Measurements from ENCODE around the gene UBL7.
A peak's percentile ranks its signal among the peaks of the same experiment; 100 is the strongest.

Gene UBL7

DNA sequence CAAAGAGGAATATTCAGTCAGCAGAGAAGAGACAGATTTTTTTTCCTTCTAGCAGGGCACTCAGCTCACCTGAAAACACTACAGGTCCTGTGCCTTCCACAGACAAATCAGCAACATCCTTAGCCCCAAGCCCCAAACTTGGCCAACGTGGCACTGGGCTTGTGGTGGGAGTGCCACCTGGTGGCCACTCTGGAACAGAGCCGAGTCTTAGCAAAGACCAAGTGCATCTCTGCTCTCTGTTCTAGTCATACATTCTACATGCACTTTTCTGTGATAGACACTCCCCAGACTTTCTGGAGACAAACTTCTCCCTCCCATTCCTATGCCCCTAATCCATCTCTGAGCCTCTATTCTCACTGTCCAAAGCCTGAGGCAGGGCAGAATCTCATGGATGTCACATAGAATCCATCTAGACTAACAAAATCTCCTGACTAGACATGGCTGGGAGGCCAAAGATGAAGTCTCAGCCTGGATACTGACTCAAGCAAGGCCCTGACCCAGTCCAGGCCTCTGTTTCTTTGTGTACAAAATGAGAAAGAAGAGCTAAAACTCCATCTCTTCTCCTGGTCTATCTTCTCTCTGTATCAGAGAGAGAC is 22.1 kb downstream of the UBL7 start:
- H3K4me1 ChIP-seq = peaks cover 3% of the 10 kb centered on the region
- peak; percentile 78 for DNase-seq
- TF ChIP-seq, protein P1, sequence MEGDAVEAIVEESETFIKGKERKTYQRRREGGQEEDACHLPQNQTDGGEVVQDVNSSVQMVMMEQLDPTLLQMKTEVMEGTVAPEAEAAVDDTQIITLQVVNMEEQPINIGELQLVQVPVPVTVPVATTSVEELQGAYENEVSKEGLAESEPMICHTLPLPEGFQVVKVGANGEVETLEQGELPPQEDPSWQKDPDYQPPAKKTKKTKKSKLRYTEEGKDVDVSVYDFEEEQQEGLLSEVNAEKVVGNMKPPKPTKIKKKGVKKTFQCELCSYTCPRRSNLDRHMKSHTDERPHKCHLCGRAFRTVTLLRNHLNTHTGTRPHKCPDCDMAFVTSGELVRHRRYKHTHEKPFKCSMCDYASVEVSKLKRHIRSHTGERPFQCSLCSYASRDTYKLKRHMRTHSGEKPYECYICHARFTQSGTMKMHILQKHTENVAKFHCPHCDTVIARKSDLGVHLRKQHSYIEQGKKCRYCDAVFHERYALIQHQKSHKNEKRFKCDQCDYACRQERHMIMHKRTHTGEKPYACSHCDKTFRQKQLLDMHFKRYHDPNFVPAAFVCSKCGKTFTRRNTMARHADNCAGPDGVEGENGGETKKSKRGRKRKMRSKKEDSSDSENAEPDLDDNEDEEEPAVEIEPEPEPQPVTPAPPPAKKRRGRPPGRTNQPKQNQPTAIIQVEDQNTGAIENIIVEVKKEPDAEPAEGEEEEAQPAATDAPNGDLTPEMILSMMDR (IDR thresholded peaks at IDR 0.05; ENCODE audit: low read depth, low read length) = peak; percentile 98
- H3K4me3 ChIP-seq (ENCODE audit: low read depth, low read length) = no peak overlapping the region
- H3K36me3 ChIP-seq = no peaks in the 10 kb centered on the region
- H3K27me3 ChIP-seq = no peaks in the 10 kb centered on the region
- no peaks in the 10 kb centered on the region for H3K9me3 ChIP-seq

GRCh38 chr15:74438206-74438605 is 22.8 kb downstream of the UBL7 start:
- H3K9me3 ChIP-seq = no peaks in the 10 kb centered on the region
- no peak overlapping the region for H3K4me3 ChIP-seq (ENCODE audit: low read depth, low read length)
- no peak for DNase-seq
- H3K36me3 ChIP-seq = no peaks in the 10 kb centered on the region
- peaks cover 3% of the 10 kb centered on the region for H3K4me1 ChIP-seq
- TF ChIP-seq, protein P1 (IDR thresholded peaks at IDR 0.05; ENCODE audit: low read depth, low read length) = no peak
- H3K27me3 ChIP-seq = peaks cover 5% of the 10 kb centered on the region

DNA sequence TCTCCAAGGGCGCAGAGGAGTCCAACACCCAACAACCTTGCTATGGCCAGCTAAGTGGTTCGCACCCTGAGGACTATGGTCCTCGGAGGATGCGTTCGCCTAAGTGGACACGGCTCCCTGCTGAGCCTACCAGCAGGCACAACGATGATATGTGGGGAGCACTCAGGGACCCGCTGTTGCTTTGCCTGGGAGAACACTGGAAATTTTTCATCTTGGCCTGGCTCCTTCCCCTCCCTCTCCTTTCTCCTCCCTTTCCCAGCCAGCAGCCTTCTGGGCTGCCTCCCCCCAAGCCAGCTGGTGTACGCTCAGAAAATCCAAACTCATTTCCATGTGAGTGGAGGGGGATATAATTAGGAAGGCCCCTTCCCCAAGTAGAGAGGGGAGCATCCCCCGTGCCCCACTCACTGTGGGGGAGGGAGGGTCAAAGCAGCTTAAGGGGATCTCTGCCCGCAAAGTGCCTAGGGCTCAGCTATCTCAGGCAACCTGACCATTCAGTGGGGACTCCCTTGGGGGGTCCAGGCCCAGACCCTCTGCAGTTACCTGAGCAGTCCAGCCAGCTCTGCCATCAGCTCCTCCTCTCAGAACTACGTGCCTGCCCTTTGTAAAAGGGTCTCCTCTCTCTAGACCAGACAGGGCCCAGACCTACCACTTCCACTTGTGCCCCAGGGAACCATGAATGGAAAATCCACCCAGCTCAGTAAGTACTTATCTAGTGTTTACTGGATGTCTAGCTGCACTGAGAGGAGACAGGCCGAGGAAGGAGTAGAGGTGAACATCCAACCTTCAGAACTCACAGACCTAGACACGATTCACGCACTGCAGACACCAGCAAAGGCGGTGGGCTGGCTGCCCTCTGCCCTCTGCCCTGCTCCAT is 26.5 kb downstream of the UBL7 start:
- H3K9me3 ChIP-seq = no peaks in the 10 kb centered on the region
- peak overlapping the region; percentile 37 for H3K4me3 ChIP-seq (ENCODE audit: low read depth, low read length)
- TF ChIP-seq, protein P1 (IDR thresholded peaks at IDR 0.05; ENCODE audit: low read depth, low read length) = no peak
- peaks cover 3% of the 10 kb centered on the region for H3K4me1 ChIP-seq
- no peaks in the 10 kb centered on the region for H3K36me3 ChIP-seq
- no peak for DNase-seq
- H3K27me3 ChIP-seq = peaks cover 15% of the 10 kb centered on the region

GRCh38 chr15:74433592-74434262 is 27.2 kb downstream of the UBL7 start, which contains the start of gene SEMA7A:
Gene SEMA7A (minus strand): TSS chr15:74433958. CDS start chr15:74433918, 40 bp downstream.
- H3K4me1 ChIP-seq = peaks cover 3% of the 10 kb centered on the region
- no peaks in the 10 kb centered on the region for H3K9me3 ChIP-seq
- peak within 1 kb of the TSS; percentile 73 for H3K4me3 ChIP-seq (ENCODE audit: low read depth, low read length)
- TF ChIP-seq, protein P1 (IDR thresholded peaks at IDR 0.05; ENCODE audit: low read depth, low read length) = no peak
- H3K27me3 ChIP-seq = peaks cover 15% of the 10 kb centered on the region
- H3K36me3 ChIP-seq = no peaks in the 10 kb centered on the region
- DNase-seq = peak; percentile 86

DNA sequence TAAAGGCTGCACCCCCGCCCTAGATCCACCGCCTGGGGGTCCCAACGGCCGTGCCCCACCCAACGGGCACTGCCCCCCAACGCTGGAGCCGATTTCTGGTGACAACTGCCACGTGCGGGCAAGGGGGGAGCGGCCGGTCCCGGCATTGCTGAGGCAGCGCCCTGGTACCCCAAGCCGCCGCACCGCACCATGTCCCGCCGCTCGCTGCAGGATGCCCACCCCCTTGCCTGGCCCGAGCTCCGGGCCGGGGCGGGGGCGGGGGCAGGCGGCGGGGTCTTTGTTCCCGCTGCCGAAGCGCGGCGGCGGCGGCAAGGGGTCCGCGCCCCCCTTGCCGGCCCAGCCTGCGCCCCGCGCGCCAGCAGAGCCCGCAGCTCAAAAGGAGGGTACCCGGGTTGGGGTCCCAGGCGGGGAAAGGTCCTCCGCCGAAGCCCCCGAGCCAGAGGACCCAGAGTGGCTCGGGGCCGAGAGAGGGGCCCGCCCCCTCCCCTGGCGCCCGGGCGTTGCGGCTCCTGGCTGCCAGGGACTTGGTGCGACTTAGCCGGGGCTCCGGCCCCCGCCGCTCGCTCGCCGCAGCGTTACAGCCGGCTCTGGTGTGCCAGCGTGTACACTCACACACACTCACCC is 27.9 kb downstream of the UBL7 start:
- H3K27me3 ChIP-seq = peaks cover 15% of the 10 kb centered on the region
- no peaks in the 10 kb centered on the region for H3K36me3 ChIP-seq
- H3K4me3 ChIP-seq (ENCODE audit: low read depth, low read length) = peak overlapping the region; percentile 73
- no peak for DNase-seq
- H3K4me1 ChIP-seq = peaks cover 3% of the 10 kb centered on the region
- TF ChIP-seq, protein P1 (IDR thresholded peaks at IDR 0.05; ENCODE audit: low read depth, low read length) = no peak
- H3K9me3 ChIP-seq = no peaks in the 10 kb centered on the region
